ENCODE results near the gene AKR1C4. TPM values are rescaled to one million over a fixed set of nuclear protein-coding genes. Genes with fewer than 3 reads are reported as not detected.
"Not testable (repeated sequence)": the region's sequence is repeated elsewhere in the genome, so short reads cannot be mapped to it uniquely, and the experiment has no call there.

AKR1C4 gene
- total RNA-seq, 1 experiment from 2014 or later = not detected

- Mint-ChIP-seq H3K27me3 (ENCODE audit: insufficient read depth, unreplicated experiment) (no peaks in the 10 kb centered on the region), H3K4me1 (ENCODE audit: insufficient read depth, unreplicated experiment) (peaks cover 5% of the 10 kb centered on the region), H3K4me3 (ENCODE audit: unreplicated experiment) (no peak overlapping the region), H3K9me3 (ENCODE audit: unreplicated experiment) (no peaks in the 10 kb centered on the region), H3K36me3 (ENCODE audit: insufficient read depth, unreplicated experiment) (no peaks in the 10 kb centered on the region), H3K27ac (ENCODE audit: low read depth, unreplicated experiment) (no peak overlapping the region)
- intact Hi-C loops (cut with micrococcal nuclease) = no loop called here
- peak; percentile 10 for DNase-seq (ENCODE audit: unreplicated experiment)
- no peak for TF ChIP-seq CTCF (IDR thresholded peaks at IDR 0.05; ENCODE audit: unreplicated experiment)
- no TSS peak for BruUV-seq (replicated peaks)
- POLR2A ChIA-PET = no interaction called here
- CTCF ChIA-PET = no interaction called here
Observed at GRCh38 chr10:5252177-5253037, 55.8 kb downstream of the AKR1C4 start.

GRCh38 chr10:5254488-5254887 is 57.9 kb downstream of the AKR1C4 start:
- Mint-ChIP-seq H3K4me3 (ENCODE audit: unreplicated experiment) (no peak overlapping the region), H3K27me3 (ENCODE audit: insufficient read depth, unreplicated experiment) (no peaks in the 10 kb centered on the region), H3K9me3 (ENCODE audit: unreplicated experiment) (no peaks in the 10 kb centered on the region), H3K27ac (ENCODE audit: low read depth, unreplicated experiment) (no peak overlapping the region), H3K36me3 (ENCODE audit: insufficient read depth, unreplicated experiment) (no peaks in the 10 kb centered on the region), H3K4me1 (ENCODE audit: insufficient read depth, unreplicated experiment) (peaks cover 5% of the 10 kb centered on the region)
- ChIA-PET CTCF (interaction anchor here (0.5 kb wide), 1 partner anchor 1140 kb away, joined by 4 read pairs; no protein-coding TSS in a partner anchor), POLR2A (no interaction called here)
- no peak for DNase-seq (ENCODE audit: unreplicated experiment)
- TF ChIP-seq CTCF (IDR thresholded peaks at IDR 0.05; ENCODE audit: unreplicated experiment) = no peak
- BruUV-seq (replicated peaks) = no TSS peak
- intact Hi-C loops (cut with micrococcal nuclease) = no loop called here

- H3K27me3 Mint-ChIP-seq (ENCODE audit: insufficient read depth, unreplicated experiment); POLR2A ChIA-PET; BruUV-seq (replicated peaks); DNase-seq (ENCODE audit: unreplicated experiment); H3K4me3 Mint-ChIP-seq (ENCODE audit: unreplicated experiment); H3K4me1 Mint-ChIP-seq (ENCODE audit: insufficient read depth, unreplicated experiment); intact Hi-C loops (cut with micrococcal nuclease); H3K36me3 Mint-ChIP-seq (ENCODE audit: insufficient read depth, unreplicated experiment); H3K9me3 Mint-ChIP-seq (ENCODE audit: unreplicated experiment); H3K27ac Mint-ChIP-seq (ENCODE audit: low read depth, unreplicated experiment): not testable (repeated sequence)
- CTCF ChIA-PET = interaction anchor here (0.6 kb wide), 1 partner anchor 837 kb away, joined by 3 read pairs; no protein-coding TSS in a partner anchor
Observed at GRCh38 chr10:5257768-5258167, 61.1 kb downstream of the AKR1C4 start.

GRCh38 chr10:5259132-5259951 is 62.7 kb downstream of the AKR1C4 start:
- H3K9me3 Mint-ChIP-seq (ENCODE audit: unreplicated experiment) = no peaks in the 10 kb centered on the region
- CTCF ChIA-PET = interaction anchor here (0.6 kb wide), 1 partner anchor 27 kb away, joined by 3 read pairs; no protein-coding TSS in a partner anchor
- no peaks in the 10 kb centered on the region for H3K4me1 Mint-ChIP-seq (ENCODE audit: insufficient read depth, unreplicated experiment)
- TF ChIP-seq CTCF (IDR thresholded peaks at IDR 0.05; ENCODE audit: unreplicated experiment) = no peak
- intact Hi-C loops (cut with micrococcal nuclease) = no loop called here
- DNase-seq (ENCODE audit: unreplicated experiment) = no peak
- POLR2A ChIA-PET = no interaction called here
- H3K27ac Mint-ChIP-seq (ENCODE audit: low read depth, unreplicated experiment) = no peak overlapping the region
- H3K27me3 Mint-ChIP-seq (ENCODE audit: insufficient read depth, unreplicated experiment) = no peaks in the 10 kb centered on the region
- H3K36me3 Mint-ChIP-seq (ENCODE audit: insufficient read depth, unreplicated experiment) = no peaks in the 10 kb centered on the region
- no peak overlapping the region for H3K4me3 Mint-ChIP-seq (ENCODE audit: unreplicated experiment)
- BruUV-seq (replicated peaks) = no TSS peak

All from MCF 10A (cell line).